ENCODE measurements around the gene GFOD2.

DNA sequence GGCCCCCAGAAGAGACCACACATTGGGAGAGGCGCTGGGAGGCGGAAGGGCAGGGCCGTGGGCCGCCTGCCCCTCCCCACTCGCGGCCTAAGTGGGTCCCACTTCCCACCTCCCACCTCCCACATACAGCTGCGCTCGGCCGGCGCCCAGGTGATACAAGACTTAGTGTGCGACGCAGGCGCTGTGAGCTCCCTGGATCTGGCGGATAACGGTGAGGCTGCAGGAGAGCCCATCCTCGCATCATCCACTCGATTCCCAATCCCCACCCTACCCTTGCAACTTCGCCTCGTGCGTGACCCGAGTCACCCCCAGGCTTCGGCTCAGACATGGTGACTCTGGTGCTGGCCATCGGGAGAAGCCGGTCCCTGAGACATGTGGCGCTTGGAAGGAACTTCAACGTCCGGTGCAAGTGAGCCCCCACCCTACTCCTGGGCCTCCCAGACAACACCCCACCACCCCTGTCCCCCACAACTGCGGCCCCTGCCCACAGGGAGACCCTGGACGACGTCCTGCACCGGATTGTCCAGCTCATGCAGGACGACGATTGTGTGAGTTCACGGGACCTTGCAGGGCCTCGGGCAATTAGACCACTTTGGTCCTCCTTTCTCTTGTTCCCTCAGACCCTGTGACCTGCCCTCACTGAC, 70.2 kb downstream of the GFOD2 start:
- TF ChIP-seq ZBTB7A (tag by site-specific recombination; IDR thresholded peaks at IDR 0.05; ENCODE audit: low read depth) (no peak), ZNF350 (tag by site-specific recombination; IDR thresholded peaks at IDR 0.05) (no peak), ZNF148 (tag by site-specific recombination; IDR thresholded peaks at IDR 0.05; ENCODE audit: borderline replicate concordance) (no peak), ZNF76 (tag by site-specific recombination; IDR thresholded peaks at IDR 0.05; ENCODE audit: borderline replicate concordance, low read depth) (no peak), ZNF785 (tag by site-specific recombination; IDR thresholded peaks at IDR 0.05) (no peak), ZNF302 (tag by site-specific recombination; IDR thresholded peaks at IDR 0.05; ENCODE audit: low read depth) (no peak), BCL11A (tag by site-specific recombination; IDR thresholded peaks at IDR 0.05; ENCODE audit: low read depth) (no peak), ZNF24 (tag by site-specific recombination; IDR thresholded peaks at IDR 0.05) (no peak)
- TF ChIP-seq, protein P1, sequence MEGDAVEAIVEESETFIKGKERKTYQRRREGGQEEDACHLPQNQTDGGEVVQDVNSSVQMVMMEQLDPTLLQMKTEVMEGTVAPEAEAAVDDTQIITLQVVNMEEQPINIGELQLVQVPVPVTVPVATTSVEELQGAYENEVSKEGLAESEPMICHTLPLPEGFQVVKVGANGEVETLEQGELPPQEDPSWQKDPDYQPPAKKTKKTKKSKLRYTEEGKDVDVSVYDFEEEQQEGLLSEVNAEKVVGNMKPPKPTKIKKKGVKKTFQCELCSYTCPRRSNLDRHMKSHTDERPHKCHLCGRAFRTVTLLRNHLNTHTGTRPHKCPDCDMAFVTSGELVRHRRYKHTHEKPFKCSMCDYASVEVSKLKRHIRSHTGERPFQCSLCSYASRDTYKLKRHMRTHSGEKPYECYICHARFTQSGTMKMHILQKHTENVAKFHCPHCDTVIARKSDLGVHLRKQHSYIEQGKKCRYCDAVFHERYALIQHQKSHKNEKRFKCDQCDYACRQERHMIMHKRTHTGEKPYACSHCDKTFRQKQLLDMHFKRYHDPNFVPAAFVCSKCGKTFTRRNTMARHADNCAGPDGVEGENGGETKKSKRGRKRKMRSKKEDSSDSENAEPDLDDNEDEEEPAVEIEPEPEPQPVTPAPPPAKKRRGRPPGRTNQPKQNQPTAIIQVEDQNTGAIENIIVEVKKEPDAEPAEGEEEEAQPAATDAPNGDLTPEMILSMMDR (tag by site-specific recombination; IDR thresholded peaks at IDR 0.05) = no peak

Measured in HEK293 (cell line).